Measurements from ENCODE around the gene NKX2-1.

NKX2-1 gene

DNA sequence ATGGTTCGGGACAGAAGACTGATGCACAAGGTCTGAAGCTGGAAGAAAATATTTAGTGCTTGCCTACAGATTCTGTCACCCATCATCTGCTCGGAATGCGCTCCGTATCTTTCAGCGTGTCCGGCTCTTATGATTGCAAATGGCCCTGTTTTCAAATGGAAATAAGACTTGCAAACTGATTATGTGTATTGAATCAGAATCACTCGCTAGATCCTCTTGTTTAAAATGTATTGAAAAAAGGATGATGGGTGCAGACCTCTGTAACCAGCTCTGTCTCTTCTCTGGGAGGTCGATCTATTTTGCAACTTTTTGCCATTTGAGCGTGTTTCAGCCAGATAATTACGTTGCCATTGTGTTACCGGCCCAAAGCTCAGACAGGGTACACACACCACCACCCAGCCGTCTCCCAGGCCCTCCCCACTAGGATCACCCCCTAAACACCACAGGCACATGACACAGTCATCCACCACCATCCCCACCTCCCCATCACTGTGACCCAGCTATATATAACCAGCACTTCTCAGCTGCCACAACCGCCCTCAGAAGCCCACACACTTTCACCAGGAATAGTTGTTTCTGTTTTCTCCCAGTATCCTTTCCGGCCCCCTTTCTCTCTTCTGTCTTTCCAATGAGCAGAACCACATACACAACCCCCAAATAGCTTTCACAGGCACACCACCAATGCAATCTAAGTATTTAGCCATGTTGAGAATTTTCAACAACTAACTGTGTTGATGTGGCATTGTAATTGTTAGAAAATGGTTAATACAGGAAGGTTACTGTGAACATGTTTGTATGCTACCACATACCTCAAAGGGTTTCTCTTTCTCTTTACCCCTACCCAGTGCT lies 10.7 kb downstream of the NKX2-1 start:
- Histone ChIP-seq H3K27me3 (replicated peaks; ENCODE audit: insufficient read depth, low read length) (no peaks in the 10 kb centered on the region), H3K36me3 (replicated peaks; ENCODE audit: insufficient read depth, low read length) (no peaks in the 10 kb centered on the region), H3K79me2 (ENCODE audit: low read length) (no peaks in the 10 kb centered on the region), H3K27ac (ENCODE audit: low read length) (no peak overlapping the region), H3K9me2 (replicated peaks; ENCODE audit: insufficient read depth, low read length) (no peaks in the 10 kb centered on the region), H3K4me1 (ENCODE audit: low read length) (no peaks in the 10 kb centered on the region), H4K20me1 (ENCODE audit: insufficient read depth, low read length) (no peaks in the 10 kb centered on the region), H3K9ac (ENCODE audit: low read length) (no peak overlapping the region), H3K4me2 (ENCODE audit: low read depth, low read length) (no peak overlapping the region), H3K4me3 (ENCODE audit: low read length) (no peak overlapping the region), H3K9me3 (replicated peaks; ENCODE audit: insufficient read depth, low read length) (no peaks in the 10 kb centered on the region), H3F3A (ENCODE audit: insufficient read depth, low read length) (no peaks in the 10 kb centered on the region), H2AFZ (ENCODE audit: low read length) (no peak overlapping the region)
- DNase-seq, result no peak
- TF ChIP-seq EZH2phosphoT487 (IDR thresholded peaks at IDR 0.05; ENCODE audit: low read length) (no peak), EZH2 (optimal IDR thresholded peaks at IDR 0.05; ENCODE audit: low read depth, low read length) (no peak)
- TF ChIP-seq, protein P1, sequence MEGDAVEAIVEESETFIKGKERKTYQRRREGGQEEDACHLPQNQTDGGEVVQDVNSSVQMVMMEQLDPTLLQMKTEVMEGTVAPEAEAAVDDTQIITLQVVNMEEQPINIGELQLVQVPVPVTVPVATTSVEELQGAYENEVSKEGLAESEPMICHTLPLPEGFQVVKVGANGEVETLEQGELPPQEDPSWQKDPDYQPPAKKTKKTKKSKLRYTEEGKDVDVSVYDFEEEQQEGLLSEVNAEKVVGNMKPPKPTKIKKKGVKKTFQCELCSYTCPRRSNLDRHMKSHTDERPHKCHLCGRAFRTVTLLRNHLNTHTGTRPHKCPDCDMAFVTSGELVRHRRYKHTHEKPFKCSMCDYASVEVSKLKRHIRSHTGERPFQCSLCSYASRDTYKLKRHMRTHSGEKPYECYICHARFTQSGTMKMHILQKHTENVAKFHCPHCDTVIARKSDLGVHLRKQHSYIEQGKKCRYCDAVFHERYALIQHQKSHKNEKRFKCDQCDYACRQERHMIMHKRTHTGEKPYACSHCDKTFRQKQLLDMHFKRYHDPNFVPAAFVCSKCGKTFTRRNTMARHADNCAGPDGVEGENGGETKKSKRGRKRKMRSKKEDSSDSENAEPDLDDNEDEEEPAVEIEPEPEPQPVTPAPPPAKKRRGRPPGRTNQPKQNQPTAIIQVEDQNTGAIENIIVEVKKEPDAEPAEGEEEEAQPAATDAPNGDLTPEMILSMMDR (IDR thresholded peaks at IDR 0.05; ENCODE audit: low read length), result no peak

DNA sequence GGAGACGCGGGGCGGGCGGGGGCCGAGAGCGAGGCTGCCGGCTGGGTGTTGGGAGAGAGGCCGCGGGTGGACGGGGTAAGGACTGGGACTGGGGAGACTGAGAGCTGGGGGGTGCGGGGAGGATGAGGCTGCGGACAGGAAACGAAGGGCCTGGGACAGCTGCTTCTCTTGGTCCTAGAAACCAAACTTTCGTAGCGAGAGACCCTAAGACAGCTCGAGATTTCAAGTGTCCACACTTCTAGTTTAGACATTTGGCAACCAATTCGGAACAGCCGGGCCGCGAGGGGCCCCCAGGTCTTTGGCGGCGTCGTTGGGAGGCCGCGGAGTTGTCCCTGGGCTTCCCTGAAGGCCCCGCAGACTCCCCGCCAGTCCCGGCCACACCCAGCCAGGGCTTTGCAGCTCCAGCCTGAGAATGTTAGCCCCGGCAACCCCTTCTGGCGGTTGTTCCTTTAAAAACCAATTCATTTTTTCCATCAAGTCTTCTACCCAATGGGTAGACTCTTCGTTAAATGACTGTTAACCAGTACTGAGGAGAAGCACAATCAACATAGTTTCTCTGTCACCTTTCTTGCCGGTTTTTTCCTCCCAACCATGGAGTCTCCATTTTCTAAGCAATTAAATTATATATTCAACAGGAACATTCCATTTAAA lies 11.5 kb downstream of the NKX2-1 start:
- no peak overlapping the region for H3K4me2 ChIP-seq (ENCODE audit: low read depth, low read length)
- H3K9me2 ChIP-seq (replicated peaks; ENCODE audit: insufficient read depth, low read length), result no peaks in the 10 kb centered on the region
- H3K4me3 ChIP-seq (ENCODE audit: low read length), result no peak overlapping the region
- no peaks in the 10 kb centered on the region for H3K79me2 ChIP-seq (ENCODE audit: low read length)
- no peaks in the 10 kb centered on the region for H3K4me1 ChIP-seq (ENCODE audit: low read length)
- no peak overlapping the region for H3K9ac ChIP-seq (ENCODE audit: low read length)
- H3K27me3 ChIP-seq (replicated peaks; ENCODE audit: insufficient read depth, low read length), result no peaks in the 10 kb centered on the region
- H3K27ac ChIP-seq (ENCODE audit: low read length), result no peak overlapping the region
- DNase-seq, result no peak
- no peaks in the 10 kb centered on the region for H4K20me1 ChIP-seq (ENCODE audit: insufficient read depth, low read length)
- no peaks in the 10 kb centered on the region for H3K9me3 ChIP-seq (replicated peaks; ENCODE audit: insufficient read depth, low read length)
- H2AFZ ChIP-seq (ENCODE audit: low read length), result no peak overlapping the region
- no peaks in the 10 kb centered on the region for H3F3A ChIP-seq (ENCODE audit: insufficient read depth, low read length)
- H3K36me3 ChIP-seq (replicated peaks; ENCODE audit: insufficient read depth, low read length), result no peaks in the 10 kb centered on the region
- TF ChIP-seq EZH2phosphoT487 (IDR thresholded peaks at IDR 0.05; ENCODE audit: low read length), result no peak
- TF ChIP-seq, protein P1 (IDR thresholded peaks at IDR 0.05; ENCODE audit: low read length), result no peak
- no peak for TF ChIP-seq EZH2 (optimal IDR thresholded peaks at IDR 0.05; ENCODE audit: low read depth, low read length)

DNA sequence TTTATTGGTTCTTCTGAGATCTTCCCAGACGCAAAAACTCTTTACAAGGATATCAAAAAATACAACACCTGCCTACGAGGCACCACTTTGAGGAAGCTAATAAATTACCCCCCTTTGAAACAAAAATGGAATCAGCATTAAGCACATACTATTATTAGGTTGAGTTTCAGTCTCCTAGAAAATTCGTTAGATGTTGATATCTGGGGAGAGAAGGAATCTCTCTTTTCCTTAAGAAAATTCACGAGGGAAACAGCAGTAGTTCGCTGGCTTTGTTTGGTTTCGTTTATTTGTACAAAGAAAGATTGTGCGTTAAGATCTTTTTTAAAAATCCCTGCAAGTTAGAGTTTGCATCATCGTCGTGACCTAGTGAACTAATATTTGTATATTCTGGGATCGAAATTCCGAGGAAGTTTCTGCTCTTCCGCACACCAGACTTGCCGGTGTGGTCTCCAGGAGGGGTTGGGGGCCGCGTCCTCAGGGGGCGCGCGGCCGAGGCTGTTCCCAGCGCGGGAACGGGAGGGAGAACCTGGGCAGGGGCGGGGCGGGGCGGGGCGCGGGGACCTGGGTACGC lies 12.1 kb downstream of the NKX2-1 start:
- no peaks in the 10 kb centered on the region for H3F3A ChIP-seq (ENCODE audit: insufficient read depth, low read length)
- no peaks in the 10 kb centered on the region for H3K9me3 ChIP-seq (replicated peaks; ENCODE audit: insufficient read depth, low read length)
- H4K20me1 ChIP-seq (ENCODE audit: insufficient read depth, low read length), result no peaks in the 10 kb centered on the region
- H3K9ac ChIP-seq (ENCODE audit: low read length), result no peak overlapping the region
- DNase-seq, result no peak
- H3K27ac ChIP-seq (ENCODE audit: low read length), result no peak overlapping the region
- H3K4me2 ChIP-seq (ENCODE audit: low read depth, low read length), result no peak overlapping the region
- no peak for TF ChIP-seq EZH2 (optimal IDR thresholded peaks at IDR 0.05; ENCODE audit: low read depth, low read length)
- TF ChIP-seq, protein P1 (IDR thresholded peaks at IDR 0.05; ENCODE audit: low read length), result no peak
- no peak for TF ChIP-seq EZH2phosphoT487 (IDR thresholded peaks at IDR 0.05; ENCODE audit: low read length)
- no peaks in the 10 kb centered on the region for H3K9me2 ChIP-seq (replicated peaks; ENCODE audit: insufficient read depth, low read length)
- H3K36me3 ChIP-seq (replicated peaks; ENCODE audit: insufficient read depth, low read length), result no peaks in the 10 kb centered on the region
- H3K4me1 ChIP-seq (ENCODE audit: low read length), result no peaks in the 10 kb centered on the region
- no peaks in the 10 kb centered on the region for H3K27me3 ChIP-seq (replicated peaks; ENCODE audit: insufficient read depth, low read length)
- H3K4me3 ChIP-seq (ENCODE audit: low read length), result no peak overlapping the region
- H2AFZ ChIP-seq (ENCODE audit: low read length), result no peak overlapping the region
- H3K79me2 ChIP-seq (ENCODE audit: low read length), result no peaks in the 10 kb centered on the region

All from MM.1S (cell line).